Activated T-helper 9 cell treated with anti-CD3 and anti-CD28 coated beads, Interleukin-2, amount 50 U/mL, for 16 hours (primary cell): ENCODE data around the gene ZDHHC3.

ENCODE experiments used
- DNase-seq: peaks from one replicate; pipeline ENCODE4 v3.0.0-alpha.2; 2020; ENCODE audit warnings: low read depth

ZDHHC3 gene

GRCh38 chr3:44893097-44893496 lies 82.9 kb downstream of the ZDHHC3 start:
- DNase-seq, result no peak

DNA sequence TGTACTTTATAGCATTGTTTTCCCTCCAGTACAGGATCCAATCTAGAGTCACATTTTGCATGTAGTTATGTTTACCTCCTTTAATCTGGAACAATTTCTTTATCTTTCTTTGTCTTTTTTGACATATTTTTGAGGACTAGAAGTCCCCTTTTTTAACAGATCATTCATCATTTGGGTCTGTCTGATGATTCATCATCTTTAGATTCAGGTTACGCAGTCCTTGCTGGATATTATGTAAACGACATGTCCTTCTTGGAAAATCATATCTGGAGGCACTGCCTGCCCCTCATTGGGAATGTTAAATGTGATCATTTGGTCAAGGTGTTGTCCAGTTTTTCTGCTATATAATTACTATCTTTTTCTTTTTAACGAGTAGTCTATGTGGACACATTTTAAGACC lies 83.3 kb downstream of the ZDHHC3 start:
- no peak for DNase-seq

GRCh38 chr3:44890852-44891251 lies 85.1 kb downstream of the ZDHHC3 start:
- no peak for DNase-seq

DNA sequence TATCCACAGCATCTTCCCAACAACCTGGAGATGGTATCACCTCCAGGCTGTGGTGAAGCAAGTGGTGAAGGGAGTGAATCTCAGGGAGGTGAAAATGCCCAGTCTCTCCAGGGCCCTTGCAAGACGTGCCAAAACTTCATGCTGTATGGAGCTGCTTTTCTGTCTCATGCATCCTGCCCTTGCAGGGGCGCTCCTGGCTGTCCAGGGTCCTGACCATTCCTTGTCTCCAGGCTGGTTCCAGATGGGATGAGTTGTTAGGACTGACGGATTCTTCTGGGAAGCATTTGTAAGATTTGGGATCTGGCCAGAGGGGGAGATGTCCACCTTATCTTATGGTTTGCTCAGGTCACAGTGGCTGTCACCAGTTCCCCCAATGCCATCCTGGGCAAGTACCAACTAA lies 85.7 kb downstream of the ZDHHC3 start:
- DNase-seq, result no peak

GRCh38 chr3:44887101-44887500 lies 88.9 kb downstream of the ZDHHC3 start:
- DNase-seq, result no peak

- DNase-seq, result no peak
Measured at GRCh38 chr3:44886561-44886960, 89.4 kb downstream of the ZDHHC3 start.

GRCh38 chr3:44885618-44886017 lies 90.4 kb downstream of the ZDHHC3 start:
- no peak for DNase-seq

GRCh38 chr3:44883999-44884431 lies 92.0 kb downstream of the ZDHHC3 start:
- DNase-seq, result no peak

DNA sequence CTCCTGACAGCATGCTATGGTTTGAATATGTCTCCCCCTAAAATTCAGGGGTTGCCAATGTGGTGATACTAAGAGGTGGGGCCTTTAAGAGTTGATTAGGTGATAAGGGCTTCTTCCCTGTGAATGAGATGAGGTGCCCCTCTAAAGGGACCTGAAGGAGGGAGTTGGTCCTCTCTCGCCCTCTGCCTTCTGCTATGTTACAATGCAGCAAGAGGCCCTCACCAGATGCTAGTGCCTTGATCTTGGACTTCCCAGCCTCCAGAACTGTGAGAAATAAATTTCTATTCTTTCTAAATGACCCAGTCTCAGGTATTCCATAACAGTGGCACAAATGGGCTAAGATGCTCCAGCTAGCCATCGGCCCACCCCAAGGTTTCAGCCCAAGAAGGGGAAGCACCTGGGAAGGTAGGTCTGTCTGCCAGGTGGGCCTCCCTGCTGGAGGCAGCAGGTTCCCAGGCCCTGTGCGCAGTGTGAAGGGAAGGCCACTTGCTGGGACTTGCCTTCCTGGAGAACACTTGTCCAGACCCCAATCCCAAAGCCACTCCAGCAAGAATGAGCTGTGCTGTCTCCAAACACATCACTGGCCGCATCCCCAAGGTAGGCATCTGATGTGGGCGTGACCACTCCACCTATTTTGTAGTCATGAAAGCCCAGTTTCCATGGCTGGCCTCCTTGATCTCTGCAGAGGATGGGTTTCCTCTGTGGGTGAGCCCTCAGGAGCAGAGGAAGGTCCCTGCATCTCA lies 92.6 kb downstream of the ZDHHC3 start:
- no peak for DNase-seq

- DNase-seq, result no peak
Measured at GRCh38 chr3:44880284-44880683, 95.7 kb downstream of the ZDHHC3 start.

DNA sequence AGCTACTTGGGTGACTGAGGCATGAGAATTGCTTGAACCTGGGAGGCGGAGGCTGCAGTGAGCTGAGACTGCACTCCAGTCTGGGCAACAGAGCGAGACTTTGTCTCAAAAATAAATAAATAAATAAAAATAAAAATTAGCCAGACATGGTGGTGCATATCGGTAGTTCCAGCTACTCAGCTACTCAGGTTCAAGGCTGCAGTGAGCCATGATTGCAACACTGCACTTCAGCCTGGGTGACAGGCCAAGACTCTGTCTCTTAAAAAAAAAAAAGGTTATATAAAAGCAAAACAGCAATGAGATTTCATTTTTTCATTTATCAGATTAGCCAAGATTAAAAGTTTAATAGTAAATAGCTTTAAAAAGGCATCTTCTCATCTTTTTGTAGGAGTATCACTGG lies 98.6 kb downstream of the ZDHHC3 start:
- no peak for DNase-seq

- DNase-seq, result no peak
Measured at GRCh38 chr3:44875596-44875995, 100.4 kb downstream of the ZDHHC3 start.
